Measurements from ENCODE around the gene RYR3.
A peak's percentile ranks its signal among the peaks of the same experiment; 100 is the strongest.

The RYR3 gene

GRCh38 chr15:33322091-33322490, 11.3 kb downstream of the RYR3 start:
- DNase-seq = no peak

DNA sequence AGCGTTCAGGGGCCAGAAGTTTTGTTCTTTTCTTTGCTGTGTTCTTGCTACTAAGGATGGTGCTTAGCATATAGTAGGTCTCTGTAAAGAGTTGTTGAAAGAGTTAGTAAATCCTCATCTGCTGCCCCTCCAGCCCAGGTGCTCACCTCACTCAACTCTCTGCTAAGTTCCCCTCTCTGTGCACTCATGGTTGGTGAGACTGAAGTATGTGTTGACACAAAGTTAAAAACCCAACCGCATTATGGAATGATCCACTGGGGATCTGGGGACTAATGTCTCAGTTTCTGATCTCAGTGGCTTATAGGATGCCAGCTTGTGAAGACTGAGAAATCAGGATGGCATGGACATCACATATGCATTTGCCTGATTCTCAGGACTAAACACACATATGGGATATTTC, 13.8 kb downstream of the RYR3 start:
- no peak for DNase-seq

DNA sequence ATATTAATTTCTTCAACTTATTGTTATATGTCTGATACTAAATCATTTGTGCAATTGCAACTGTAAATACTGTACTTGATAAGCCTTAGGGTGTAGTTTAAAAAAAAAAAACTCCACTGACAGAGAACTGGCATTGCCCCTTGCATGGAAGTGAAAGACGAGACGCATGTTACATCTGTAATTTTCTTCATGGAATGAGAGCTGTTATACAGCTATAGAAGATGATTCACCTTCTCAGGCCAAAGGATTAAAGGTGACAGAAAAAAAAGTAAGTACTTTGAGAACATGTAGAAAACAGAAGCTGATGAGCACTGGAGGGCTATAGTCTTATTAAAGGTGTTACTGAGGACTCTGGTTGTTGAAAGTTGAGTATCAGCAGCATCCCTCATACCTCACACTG, 16.1 kb downstream of the RYR3 start:
- DNase-seq = no peak

GRCh38 chr15:33328106-33328505, 17.3 kb downstream of the RYR3 start:
- DNase-seq = no peak

GRCh38 chr15:33329457-33329856, 18.7 kb downstream of the RYR3 start:
- DNase-seq = no peak

- peak; percentile 97 for DNase-seq
Observed at GRCh38 chr15:33330931-33331330, 20.2 kb downstream of the RYR3 start.

GRCh38 chr15:33341953-33342352, 31.2 kb downstream of the RYR3 start:
- no peak for DNase-seq

DNA sequence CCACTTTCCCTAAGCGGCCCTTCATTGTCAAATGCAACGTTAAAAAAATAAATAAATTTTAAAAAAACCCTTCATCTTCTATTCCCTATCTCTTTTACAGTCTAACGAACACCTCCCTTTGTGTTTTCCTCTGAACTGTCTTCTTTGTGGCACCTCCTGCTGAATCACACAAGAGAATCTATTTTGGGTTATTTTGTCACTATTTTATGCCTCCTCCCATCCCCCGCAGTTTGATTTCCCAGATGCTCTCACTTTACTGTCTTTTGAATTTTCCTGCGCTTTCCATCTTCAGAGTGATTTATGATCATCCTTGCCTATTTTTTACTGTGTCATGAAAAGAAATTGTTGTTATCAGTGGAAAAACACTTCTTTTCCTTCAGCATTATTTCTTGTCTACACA, 32.5 kb downstream of the RYR3 start:
- DNase-seq = no peak

DNA sequence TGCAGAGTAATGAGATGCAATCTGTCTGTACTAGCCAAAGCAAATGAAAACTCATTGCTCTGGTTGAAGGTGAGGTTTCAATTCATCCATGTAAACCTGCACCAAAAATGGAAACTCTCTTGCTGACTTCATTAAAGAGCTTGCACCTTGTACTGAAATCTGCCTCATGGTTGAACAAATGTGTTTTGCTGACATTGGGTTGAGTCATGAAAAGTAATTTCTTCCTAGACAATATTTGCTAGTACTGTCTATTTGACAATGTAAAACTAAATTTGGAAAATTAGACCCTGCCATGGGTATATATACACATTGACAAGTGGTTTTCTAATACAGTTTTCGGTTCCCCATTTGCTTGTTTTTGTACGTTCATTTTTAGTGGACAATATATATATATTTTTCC, 33.3 kb downstream of the RYR3 start:
- DNase-seq = no peak

GRCh38 chr15:33344530-33344929, 33.8 kb downstream of the RYR3 start:
- no peak for DNase-seq

DNA sequence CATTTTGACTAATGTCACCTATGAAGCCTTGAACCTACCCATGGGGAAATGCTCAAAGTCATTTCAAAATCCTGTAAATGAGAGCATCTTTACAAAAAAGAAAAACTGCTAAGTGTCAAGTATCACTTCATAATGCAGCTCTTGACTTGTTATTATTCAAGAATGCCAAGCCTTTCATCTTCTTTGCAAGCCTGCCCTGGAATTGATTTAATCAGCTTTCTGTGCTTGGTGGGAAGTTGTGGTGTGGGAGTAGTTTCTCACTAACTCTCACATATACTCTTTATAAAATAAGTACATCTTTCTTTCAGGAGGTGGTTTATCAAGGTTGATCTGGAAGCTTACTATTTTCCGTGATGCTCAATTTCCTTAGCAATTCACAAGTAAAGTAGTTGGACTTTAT, 43.6 kb downstream of the RYR3 start:
- DNase-seq = no peak

DNA sequence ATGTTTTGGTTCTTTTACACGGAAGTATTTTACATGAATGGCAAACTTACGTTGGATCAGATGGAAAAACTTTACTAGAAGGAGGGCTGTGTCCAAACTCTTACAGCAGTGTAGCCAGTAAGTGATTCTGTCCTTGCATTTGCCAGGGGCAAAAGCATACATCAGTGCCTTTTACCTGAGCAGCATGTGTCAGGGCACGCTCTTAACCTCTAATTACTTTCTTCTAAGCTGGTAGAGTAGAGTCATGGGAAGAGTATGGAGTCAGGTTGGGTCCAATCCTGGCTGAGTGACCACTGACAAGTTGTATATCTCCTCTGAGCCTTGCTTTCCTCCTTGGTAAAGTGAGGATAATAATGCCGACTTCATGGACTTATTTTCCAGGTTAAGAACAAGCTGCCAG, 47.1 kb downstream of the RYR3 start:
- no peak for DNase-seq

- DNase-seq = no peak
Observed at GRCh38 chr15:33358306-33358705, 47.5 kb downstream of the RYR3 start.

- DNase-seq = no peak
Observed at GRCh38 chr15:33360886-33361285, 50.1 kb downstream of the RYR3 start.

- DNase-seq = no peak
Observed at GRCh38 chr15:33369941-33370622, 59.3 kb downstream of the RYR3 start.

DNA sequence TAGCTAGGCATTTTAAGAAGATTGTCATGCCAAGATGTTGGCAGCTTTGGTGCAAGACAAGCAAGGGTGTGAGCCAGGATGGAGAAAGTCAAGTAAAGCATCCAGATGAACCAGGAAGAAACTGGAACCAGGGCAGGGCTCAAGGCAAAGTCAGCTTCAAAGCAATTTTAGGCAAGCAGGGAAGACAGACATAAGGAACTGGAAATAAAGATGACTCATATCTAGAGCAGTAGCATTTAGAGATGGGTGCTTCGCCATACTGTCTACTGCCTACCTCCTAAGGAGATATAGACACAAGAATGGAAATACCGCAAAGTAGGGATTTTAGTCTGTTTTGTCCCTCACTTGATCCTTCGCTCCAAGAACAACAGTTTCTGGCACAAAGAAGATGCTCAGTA, 59.9 kb downstream of the RYR3 start:
- DNase-seq = no peak

- no peak for DNase-seq
Observed at GRCh38 chr15:33371159-33371558, 60.4 kb downstream of the RYR3 start.

- DNase-seq = no peak
Observed at GRCh38 chr15:33374226-33374914, 63.6 kb downstream of the RYR3 start.

- DNase-seq = no peak
Observed at GRCh38 chr15:33375236-33375635, 64.5 kb downstream of the RYR3 start.

DNA sequence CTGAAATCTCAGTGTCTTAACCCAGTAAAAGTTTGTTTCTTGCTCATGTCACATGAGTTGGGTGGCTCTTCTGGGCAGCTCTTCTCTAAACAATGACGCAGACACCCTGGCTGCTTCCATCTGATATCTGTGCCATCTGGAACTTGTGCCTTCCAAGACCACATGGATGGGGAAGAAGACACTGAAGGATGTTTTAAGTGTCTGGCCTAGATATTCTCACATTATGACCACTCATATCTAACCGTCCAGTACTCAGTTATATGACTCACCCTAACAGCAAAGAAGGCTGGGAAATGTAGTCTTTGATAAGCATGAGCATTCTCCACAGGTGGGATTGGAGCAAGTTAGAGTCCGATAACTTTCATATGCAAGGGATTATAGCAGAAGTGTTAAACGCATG, 66.4 kb downstream of the RYR3 start:
- no peak for DNase-seq

- no peak for DNase-seq
Observed at GRCh38 chr15:33378866-33379480, 68.2 kb downstream of the RYR3 start.

DNA sequence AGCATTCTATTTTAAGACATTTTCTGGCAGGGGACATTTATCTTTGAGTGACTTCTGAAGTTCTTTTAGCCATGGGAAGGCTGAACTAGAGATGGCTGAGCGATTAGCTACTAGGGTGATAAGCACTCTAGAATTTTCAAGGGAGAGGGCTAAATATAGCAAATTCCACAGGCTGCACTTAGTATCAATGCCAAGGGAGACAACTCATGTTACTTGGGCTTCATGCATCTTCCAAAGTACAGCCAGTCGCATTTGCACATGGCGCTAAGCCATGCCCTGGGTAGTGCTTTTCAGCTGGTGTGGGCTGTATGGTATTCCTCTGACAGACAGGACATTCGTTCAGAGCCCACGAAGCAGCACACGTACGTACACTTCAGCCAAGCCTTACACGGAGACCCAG, 69.6 kb downstream of the RYR3 start:
- no peak for DNase-seq

DNA sequence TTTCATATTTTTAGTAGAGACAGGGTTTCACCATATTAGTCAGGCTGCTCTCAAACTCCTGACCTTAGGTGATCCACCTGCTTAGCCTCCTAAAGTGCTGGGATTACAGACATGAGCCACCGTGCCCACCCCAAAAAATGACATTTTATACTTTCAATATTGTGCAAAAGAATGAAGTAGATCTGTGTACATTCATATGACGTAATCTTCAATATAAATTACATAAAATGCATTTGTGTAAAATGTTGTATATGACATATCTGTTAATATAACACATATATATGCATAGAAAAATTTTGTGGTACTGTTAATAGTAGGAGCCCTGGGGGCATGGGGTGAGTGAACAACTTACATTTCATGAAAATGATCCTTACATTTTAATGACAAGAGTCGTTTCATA, 71.7 kb downstream of the RYR3 start:
- DNase-seq = no peak

- DNase-seq = no peak
Observed at GRCh38 chr15:33384307-33384706, 73.5 kb downstream of the RYR3 start.

DNA sequence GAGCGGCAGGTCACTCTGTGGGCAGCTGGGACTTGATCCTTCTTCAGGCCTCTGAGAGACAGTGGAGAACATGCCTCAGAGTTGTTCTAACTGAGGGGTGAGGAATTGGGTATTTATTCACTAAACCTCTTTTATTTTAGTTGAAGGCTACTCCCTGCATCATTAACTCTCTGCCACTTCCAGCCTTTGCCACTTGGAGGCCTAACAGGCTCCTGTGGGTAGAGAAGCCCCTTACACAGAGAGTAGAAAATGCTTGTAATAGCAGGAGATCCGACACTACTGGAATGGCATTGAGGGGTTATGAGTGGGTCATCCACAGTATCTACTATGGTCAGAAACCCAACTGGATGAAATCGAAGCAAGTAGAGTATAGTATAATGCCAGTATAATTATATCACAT, 81.7 kb downstream of the RYR3 start:
- no peak for DNase-seq
